Measurements from ENCODE around the gene PLXNB1.
A peak's percentile ranks its signal among the peaks of the same experiment; 100 is the strongest.

PLXNB1 gene

GRCh38 chr3:48451270-48451669, 21.4 kb upstream of the PLXNB1 start:
- Histone ChIP-seq H3K27me3 (ENCODE audit: insufficient read depth, insufficient read length) (no peaks in the 10 kb centered on the region), H3K4me1 (ENCODE audit: insufficient read depth, insufficient read length) (peaks cover 4% of the 10 kb centered on the region), H3K9me3 (ENCODE audit: insufficient read depth, low read length) (no peaks in the 10 kb centered on the region), H3K4me3 (ENCODE audit: insufficient read length, low read depth) (no peak overlapping the region), H3K36me3 (ENCODE audit: insufficient read depth, insufficient read length, low read length) (peaks cover 73% of the 10 kb centered on the region), H3K9ac (ENCODE audit: insufficient read length, low read depth) (no peak overlapping the region)
- TF ChIP-seq SUZ12 (IDR thresholded peaks at IDR 0.05; ENCODE audit: extremely low read depth, insufficient read depth, insufficient read length), result no peak
- TF ChIP-seq ZNF274 (IDR thresholded peaks at IDR 0.05; ENCODE audit: low read depth, low read length), result no peak
- no peak for TF ChIP-seq YY1 (IDR thresholded peaks at IDR 0.05; ENCODE audit: insufficient read depth, insufficient read length)
- no peak for DNase-seq (ENCODE audit: low read depth, low spot score)

- no peaks in the 10 kb centered on the region for H3K27me3 ChIP-seq (ENCODE audit: insufficient read depth, insufficient read length)
- H3K4me1 ChIP-seq (ENCODE audit: insufficient read depth, insufficient read length), result peaks cover 6% of the 10 kb centered on the region
- peaks cover 62% of the 10 kb centered on the region for H3K36me3 ChIP-seq (ENCODE audit: insufficient read depth, insufficient read length, low read length)
- H3K9ac ChIP-seq (ENCODE audit: insufficient read length, low read depth), result peak within 1 kb of the TSS; percentile 97
- no peaks in the 10 kb centered on the region for H3K9me3 ChIP-seq (ENCODE audit: insufficient read depth, low read length)
- peak within 1 kb of the TSS; percentile 95 for H3K4me3 ChIP-seq (ENCODE audit: insufficient read length, low read depth)
- no peak for TF ChIP-seq SUZ12 (IDR thresholded peaks at IDR 0.05; ENCODE audit: extremely low read depth, insufficient read depth, insufficient read length)
- TF ChIP-seq ZNF274 (IDR thresholded peaks at IDR 0.05; ENCODE audit: low read depth, low read length), result no peak
- no peak for TF ChIP-seq YY1 (IDR thresholded peaks at IDR 0.05; ENCODE audit: insufficient read depth, insufficient read length)
- peak; percentile 83 for DNase-seq (ENCODE audit: low read depth, low spot score)
Observed at GRCh38 chr3:48446425-48447193, 16.7 kb upstream of the PLXNB1 start, which contains the start of gene ATRIP. ATRIP (plus strand) TSS chr3:48446737; CDS start chr3:48446846, 109 bp downstream.

DNA sequence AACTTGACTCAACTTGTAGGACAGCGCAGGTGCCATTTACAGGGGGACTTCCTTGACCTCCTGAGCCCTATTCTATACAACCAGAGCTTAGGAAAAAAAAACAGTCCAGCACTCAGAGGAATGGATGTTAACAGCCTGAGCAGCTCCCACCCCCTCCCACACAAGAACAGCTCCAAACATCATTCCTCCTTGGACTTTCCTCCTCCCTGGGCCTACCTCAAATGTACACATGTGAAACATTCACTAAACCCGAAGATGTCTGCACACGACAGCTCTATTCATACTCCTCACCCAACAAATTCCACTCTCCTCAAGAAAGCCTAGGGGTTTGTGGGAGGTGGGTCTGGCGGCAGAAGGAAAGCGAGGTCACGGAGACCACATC, 16.1 kb upstream of the PLXNB1 start:
- H3K4me1 ChIP-seq (ENCODE audit: insufficient read depth, insufficient read length), result peaks cover 6% of the 10 kb centered on the region

GRCh38 chr3:48445277-48445882, 15.5 kb upstream of the PLXNB1 start:
- TF ChIP-seq SUZ12 (IDR thresholded peaks at IDR 0.05; ENCODE audit: extremely low read depth, insufficient read depth, insufficient read length) (no peak), YY1 (IDR thresholded peaks at IDR 0.05; ENCODE audit: insufficient read depth, insufficient read length) (no peak), ZNF274 (IDR thresholded peaks at IDR 0.05; ENCODE audit: low read depth, low read length) (no peak)
- peak overlapping the region; percentile 95 for H3K4me3 ChIP-seq (ENCODE audit: insufficient read length, low read depth)

More for the DNA sequence above, 16.1 kb upstream of the PLXNB1 start:
- no peaks in the 10 kb centered on the region for H3K9me3 ChIP-seq (ENCODE audit: insufficient read depth, low read length)
- H3K27me3 ChIP-seq (ENCODE audit: insufficient read depth, insufficient read length), result no peaks in the 10 kb centered on the region
- TF ChIP-seq YY1 (IDR thresholded peaks at IDR 0.05; ENCODE audit: insufficient read depth, insufficient read length) (no peak), SUZ12 (IDR thresholded peaks at IDR 0.05; ENCODE audit: extremely low read depth, insufficient read depth, insufficient read length) (no peak), ZNF274 (IDR thresholded peaks at IDR 0.05; ENCODE audit: low read depth, low read length) (no peak)
- peak overlapping the region; percentile 95 for H3K4me3 ChIP-seq (ENCODE audit: insufficient read length, low read depth)
- H3K9ac ChIP-seq (ENCODE audit: insufficient read length, low read depth), result peak overlapping the region; percentile 97
- DNase-seq (ENCODE audit: low read depth, low spot score), result no peak
- peaks cover 62% of the 10 kb centered on the region for H3K36me3 ChIP-seq (ENCODE audit: insufficient read depth, insufficient read length, low read length)

DNA sequence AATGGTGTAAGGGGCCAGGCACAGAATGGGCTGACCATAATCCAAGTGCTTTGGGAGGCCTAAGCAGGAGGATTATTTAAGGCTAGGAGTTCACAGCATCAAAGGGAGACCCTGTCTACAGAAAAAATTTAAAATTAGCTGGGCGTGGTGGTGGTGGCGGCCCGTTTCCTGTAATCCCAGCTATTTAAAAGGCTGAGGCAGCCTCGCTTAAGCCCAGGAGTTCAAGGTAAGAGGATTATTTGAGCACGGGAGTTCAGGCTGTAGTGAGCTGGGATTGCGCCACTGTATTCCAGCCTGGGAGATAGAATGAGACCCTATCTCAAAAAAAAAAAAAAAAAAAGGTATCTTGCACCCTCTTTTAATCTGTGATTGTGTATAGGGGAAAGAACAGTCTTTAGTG, 12.1 kb upstream of the PLXNB1 start:
- peak overlapping the region; percentile 54 for H3K9ac ChIP-seq (ENCODE audit: insufficient read length, low read depth)
- H3K27me3 ChIP-seq (ENCODE audit: insufficient read depth, insufficient read length), result no peaks in the 10 kb centered on the region
- peak overlapping the region; percentile 95 for H3K4me3 ChIP-seq (ENCODE audit: insufficient read length, low read depth)

More at GRCh38 chr3:48445277-48445882, 15.5 kb upstream of the PLXNB1 start:
- peaks cover 6% of the 10 kb centered on the region for H3K4me1 ChIP-seq (ENCODE audit: insufficient read depth, insufficient read length)
- no peaks in the 10 kb centered on the region for H3K9me3 ChIP-seq (ENCODE audit: insufficient read depth, low read length)
- no peaks in the 10 kb centered on the region for H3K27me3 ChIP-seq (ENCODE audit: insufficient read depth, insufficient read length)
- peak overlapping the region; percentile 97 for H3K9ac ChIP-seq (ENCODE audit: insufficient read length, low read depth)
- DNase-seq (ENCODE audit: low read depth, low spot score), result no peak
- H3K36me3 ChIP-seq (ENCODE audit: insufficient read depth, insufficient read length, low read length), result peaks cover 58% of the 10 kb centered on the region

DNA sequence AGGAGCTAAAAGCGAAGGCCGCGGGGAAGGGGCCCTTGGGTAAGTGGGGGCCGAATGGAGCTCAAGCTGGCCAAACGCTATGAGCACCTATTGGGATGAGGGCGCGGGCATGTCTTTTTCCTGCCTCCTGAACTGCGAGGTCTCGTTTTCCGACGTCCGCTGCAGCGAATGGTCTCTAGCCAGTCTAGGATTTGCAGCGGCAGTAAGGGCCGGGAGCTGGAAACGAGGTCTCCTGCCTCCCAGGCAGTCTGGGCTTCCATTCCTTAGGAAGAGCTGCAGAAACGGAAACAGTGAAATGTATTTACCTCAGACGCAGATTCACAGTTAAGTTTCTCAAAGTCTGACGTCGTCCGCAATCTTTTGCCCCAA, 10.7 kb upstream of the PLXNB1 start:
- Histone ChIP-seq H3K9ac (ENCODE audit: insufficient read length, low read depth) (peak overlapping the region; percentile 97), H3K4me3 (ENCODE audit: insufficient read length, low read depth) (peak overlapping the region; percentile 95), H3K36me3 (ENCODE audit: insufficient read depth, insufficient read length, low read length) (peaks cover 45% of the 10 kb centered on the region), H3K27me3 (ENCODE audit: insufficient read depth, insufficient read length) (no peaks in the 10 kb centered on the region), H3K9me3 (ENCODE audit: insufficient read depth, low read length) (no peaks in the 10 kb centered on the region), H3K4me1 (ENCODE audit: insufficient read depth, insufficient read length) (peaks cover 3% of the 10 kb centered on the region)
- no peak for TF ChIP-seq ZNF274 (IDR thresholded peaks at IDR 0.05; ENCODE audit: low read depth, low read length)
- DNase-seq (ENCODE audit: low read depth, low spot score), result no peak

More for the DNA sequence above, 12.1 kb upstream of the PLXNB1 start:
- DNase-seq (ENCODE audit: low read depth, low spot score), result no peak
- H3K4me1 ChIP-seq (ENCODE audit: insufficient read depth, insufficient read length), result peaks cover 3% of the 10 kb centered on the region
- H3K9me3 ChIP-seq (ENCODE audit: insufficient read depth, low read length), result no peaks in the 10 kb centered on the region
- peaks cover 45% of the 10 kb centered on the region for H3K36me3 ChIP-seq (ENCODE audit: insufficient read depth, insufficient read length, low read length)
- no peak for TF ChIP-seq YY1 (IDR thresholded peaks at IDR 0.05; ENCODE audit: insufficient read depth, insufficient read length)
- TF ChIP-seq ZNF274 (IDR thresholded peaks at IDR 0.05; ENCODE audit: low read depth, low read length), result no peak
- no peak for TF ChIP-seq SUZ12 (IDR thresholded peaks at IDR 0.05; ENCODE audit: extremely low read depth, insufficient read depth, insufficient read length)

DNA sequence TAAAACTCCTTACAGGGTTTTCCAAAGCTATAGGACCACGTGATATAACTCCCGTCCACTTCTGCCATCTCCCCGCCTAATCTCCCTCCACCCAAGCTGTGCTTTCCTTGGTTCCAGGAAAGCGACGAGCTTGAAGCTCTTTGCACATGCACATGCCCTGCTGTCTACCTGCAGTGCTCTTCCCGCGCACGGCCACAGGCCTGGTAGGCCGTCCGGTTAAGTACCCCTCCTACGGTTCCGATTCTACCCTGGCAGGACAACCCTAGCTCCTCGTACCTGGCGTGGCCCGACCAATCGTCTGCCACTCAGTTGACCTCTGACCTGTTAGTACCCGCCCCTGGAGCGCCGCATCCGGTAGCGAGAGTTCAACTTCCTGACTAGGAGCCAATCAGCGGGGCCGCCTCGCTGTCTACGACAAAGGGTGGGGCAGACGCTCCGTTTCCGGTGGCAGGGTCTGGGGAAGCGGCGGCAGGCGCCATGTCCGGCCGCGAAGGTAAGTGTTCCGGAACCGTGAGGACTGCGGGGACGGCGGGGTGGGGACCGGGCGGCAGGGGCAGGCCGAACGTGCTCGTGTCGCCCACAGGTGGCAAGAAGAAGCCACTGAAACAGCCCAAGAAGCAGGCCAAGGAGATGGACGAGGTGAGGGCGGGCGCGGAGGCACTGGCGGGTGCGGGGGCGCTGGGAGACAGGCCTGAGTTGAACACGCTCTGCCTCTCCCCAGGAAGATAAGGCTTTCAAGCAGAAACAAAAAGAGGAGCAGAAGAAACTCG, 10.1 kb upstream of the PLXNB1 start, which contains the start of the genes CCDC51 and TMA7:
Gene CCDC51 (minus strand): TSS at position 300 of the 770 bp plus-strand sequence. CDS start 4,991 bp downstream, outside the sequence.
Gene TMA7 (plus strand): TSS at position 438 of the 770 bp plus-strand sequence. CDS start 40 bp downstream, at position 478.
- DNase-seq (ENCODE audit: low read depth, low spot score), result peak; percentile 98
- Histone ChIP-seq H3K9ac (ENCODE audit: insufficient read length, low read depth) (peak within 1 kb of the TSS; percentile 99), H3K9me3 (ENCODE audit: insufficient read depth, low read length) (no peaks in the 10 kb centered on the region), H3K36me3 (ENCODE audit: insufficient read depth, insufficient read length, low read length) (peaks cover 50% of the 10 kb centered on the region), H3K27me3 (ENCODE audit: insufficient read depth, insufficient read length) (no peaks in the 10 kb centered on the region), H3K4me3 (ENCODE audit: insufficient read length, low read depth) (peak within 1 kb of the TSS; percentile 95), H3K4me1 (ENCODE audit: insufficient read depth, insufficient read length) (peaks cover 3% of the 10 kb centered on the region)
- peak; percentile 61 for TF ChIP-seq YY1 (IDR thresholded peaks at IDR 0.05; ENCODE audit: insufficient read depth, insufficient read length)
- TF ChIP-seq ZNF274 (IDR thresholded peaks at IDR 0.05; ENCODE audit: low read depth, low read length), result no peak

Data from NT2/D1 (cell line).